A673 (cell line): ENCODE results near the gene MATK. TPM values are rescaled to one million over a fixed set of nuclear protein-coding genes. Genes with fewer than 3 reads are reported as not detected.

Source experiments
- BruUV-seq: library from RNA; stranded (reverse); fragments of 400-500 nt; replicated peaks from 2 replicates; lab custom pipeline; 2021; lab: Mats Ljungman, UMichigan
- CTCF ChIA-PET: fragments of 300-600 bp; sonication (Branson Sonifier 250); formaldehyde crosslinking; loops from one replicate; lab custom pipeline; 2022; ENCODE audit warnings: antibody characterized with exemption; lab: Charles Lee
- POLR2A ChIA-PET: fragments of 300-600 bp; sonication (Branson Sonifier 250); formaldehyde crosslinking; loops from one replicate; lab custom pipeline; 2022; ENCODE audit warnings: antibody characterized with exemption; ENCODE audit not compliant: low non-redundant PET; lab: Charles Lee
- DNase-seq: peaks from one replicate; pipeline ENCODE4 v3.0.0-alpha.2; 2015; ENCODE audit warnings: low spot score
- H3K27ac ChIP-seq: fragments of 200-600 bp; sonication (generic); 2 replicates; pipeline ENCODE4 v1.5.1; 2016; ENCODE audit warnings: mixed run types, low read depth, mild to moderate bottlenecking, mixed read lengths, antibody characterized with exemption, low read length; ENCODE audit not compliant: poor library complexity, severe bottlenecking
- H3K27me3 ChIP-seq: fragments of 200-600 bp; sonication (generic); replicated peaks from 2 replicates; pipeline ENCODE4 v1.6.1; 2017; ENCODE audit warnings: mixed run types, low read depth, mild to moderate bottlenecking, mixed read lengths, antibody characterized with exemption, low read length; ENCODE audit not compliant: insufficient read depth, poor library complexity
- H3K36me3 ChIP-seq: fragments of 200-600 bp; sonication (generic); 2 replicates; pipeline ENCODE4 v1.6.1; 2016; ENCODE audit warnings: mixed run types, mild to moderate bottlenecking, mixed read lengths, antibody characterized with exemption, low read length; ENCODE audit not compliant: insufficient read depth, poor library complexity, severe bottlenecking
- H3K4me1 ChIP-seq: fragments of 200-600 bp; sonication (generic); 2 replicates; pipeline ENCODE4 v1.6.1; 2017; ENCODE audit warnings: mixed run types, mild to moderate bottlenecking, mixed read lengths, antibody characterized with exemption, low read length; ENCODE audit not compliant: insufficient read depth, poor library complexity, severe bottlenecking
- H3K4me3 ChIP-seq: fragments of 200-600 bp; sonication (generic); 2 replicates; pipeline ENCODE4 v1.5.1; 2016; ENCODE audit warnings: low read depth, mixed run types, mild to moderate bottlenecking, mixed read lengths, low read length; ENCODE audit not compliant: poor library complexity, severe bottlenecking
- H3K9me3 ChIP-seq: fragments of 200-600 bp; sonication (generic); 2 replicates; pipeline ENCODE4 v1.6.1; 2016; ENCODE audit warnings: mixed run types, low read depth, mild to moderate bottlenecking, mixed read lengths, antibody characterized with exemption, low read length; ENCODE audit not compliant: poor library complexity, severe bottlenecking
- CTCF ChIP-seq: fragments of 300-800, 200-600 bp; sonication (generic); conservative IDR thresholded peaks from 2 replicates; pipeline ENCODE4 v1.5.1; 2017; ENCODE audit warnings: low read depth, mild to moderate bottlenecking, antibody characterized with exemption, low read length, moderate library complexity, mixed read lengths
- EZH2 ChIP-seq: fragments of 200-600 bp; sonication (generic); IDR thresholded peaks from 2 replicates; pipeline ENCODE4 v1.6.1; 2017; ENCODE audit warnings: borderline replicate concordance, low read depth, mild to moderate bottlenecking, mixed read lengths, antibody characterized with exemption, low read length; ENCODE audit not compliant: poor library complexity, severe bottlenecking
- intact Hi-C: fragments of 100-400 bp; cut with micrococcal nuclease; formaldehyde crosslinking; loops from one replicate; pipeline ENCODE4 v1.10.0; 2022; ENCODE audit not compliant: unreplicated experiment
- total RNA-seq: library from RNA; stranded (reverse); gene quantifications from 2 replicates; pipeline ENCODE4 v1.2.3, GENCODE V29; 2021

MATK gene
- total RNA-seq, 1 experiment from 2014 or later, result 2.0 TPM

- ChIA-PET CTCF (no interaction called here), POLR2A (interaction anchor here (0.6 kb wide), 1 partner anchor 155 kb away, joined by 3 read pairs; the partner anchor contains the start of gene EEF2)
- DNase-seq, result no peak
- no peak for TF ChIP-seq CTCF
- TF ChIP-seq EZH2, result no peak
- H3K4me1 ChIP-seq, result no peaks in the 10 kb centered on the region
- H3K9me3 ChIP-seq, result no peaks in the 10 kb centered on the region
- no peaks in the 10 kb centered on the region for H3K27me3 ChIP-seq
- intact Hi-C loops, result no loop called here
- no TSS peak for BruUV-seq
- H3K36me3 ChIP-seq, result no peaks in the 10 kb centered on the region
- H3K27ac ChIP-seq, result no peak overlapping the region
- no peak overlapping the region for H3K4me3 ChIP-seq
These were observed 44.7 kb upstream of the MATK start for GRCh38 chr19:3830621-3831589.

GRCh38 chr19:3827306-3827705 lies 41.1 kb upstream of the MATK start:
- TF ChIP-seq EZH2 (no peak), CTCF (no peak)
- H3K4me3 ChIP-seq, result no peak overlapping the region
- no peak overlapping the region for H3K27ac ChIP-seq
- H3K9me3 ChIP-seq, result no peaks in the 10 kb centered on the region
- no peaks in the 10 kb centered on the region for H3K4me1 ChIP-seq
- no peak for DNase-seq
- BruUV-seq, result no TSS peak
- no peaks in the 10 kb centered on the region for H3K36me3 ChIP-seq
- no peaks in the 10 kb centered on the region for H3K27me3 ChIP-seq
- intact Hi-C loops, result no loop called here
- ChIA-PET POLR2A (no interaction called here), CTCF (no interaction called here)

GRCh38 chr19:3826163-3826562 lies 40.0 kb upstream of the MATK start:
- no peak for DNase-seq
- TF ChIP-seq EZH2, result no peak
- no peak for TF ChIP-seq CTCF
- Histone ChIP-seq H3K27me3 (no peaks in the 10 kb centered on the region), H3K4me3 (no peak overlapping the region), H3K36me3 (no peaks in the 10 kb centered on the region), H3K4me1 (no peaks in the 10 kb centered on the region), H3K27ac (no peak overlapping the region), H3K9me3 (no peaks in the 10 kb centered on the region)
- CTCF ChIA-PET, result no interaction called here
- intact Hi-C loops, result no loop called here
- no TSS peak for BruUV-seq
- POLR2A ChIA-PET, result no interaction called here
